Smooth muscle cell (in vitro differentiated cells): ENCODE data around the gene ADAMTSL3. TPM values are rescaled to one million over a fixed set of nuclear protein-coding genes. Genes with fewer than 3 reads are reported as not detected.

Experiments used
- DNase-seq: peaks from one replicate; lab custom pipeline; 2025; ENCODE audit not compliant: unreplicated experiment; lab: John Stamatoyannopoulos, UW
- H2AFZ ChIP-seq: fragments of 200-600 bp; sonication (generic); 2 replicates; pipeline ENCODE4 v1.6.0; 2016; ENCODE audit warnings: antibody characterized with exemption, low read depth, mild to moderate bottlenecking
- H3F3A ChIP-seq: fragments of 200-600 bp; sonication (generic); 2 replicates; pipeline ENCODE4 v1.6.0; 2017; ENCODE audit warnings: antibody characterized with exemption, low read depth
- H3K27ac ChIP-seq: fragments of 200-600 bp; sonication (generic); 2 replicates; pipeline ENCODE4 v1.5.1; 2016; ENCODE audit warnings: low read depth, mild to moderate bottlenecking
- H3K27me3 ChIP-seq: fragments of 200-600 bp; sonication (generic); 2 replicates; pipeline ENCODE4 v1.6.1; 2016; ENCODE audit warnings: low read depth, mild to moderate bottlenecking
- H3K36me3 ChIP-seq: fragments of 200-600 bp; sonication (generic); 2 replicates; pipeline ENCODE4 v1.5.1; 2016; ENCODE audit warnings: low read depth
- H3K4me1 ChIP-seq: fragments of 200-600 bp; sonication (generic); 2 replicates; pipeline ENCODE4 v1.5.1; 2016; ENCODE audit warnings: low read depth
- H3K4me2 ChIP-seq: fragments of 200-600 bp; sonication (generic); 2 replicates; pipeline ENCODE4 v1.6.0; 2016; ENCODE audit warnings: mild to moderate bottlenecking
- H3K4me3 ChIP-seq: fragments of 200-600 bp; sonication (generic); 2 replicates; pipeline ENCODE4 v1.5.1; 2016; ENCODE audit warnings: mild to moderate bottlenecking
- H3K79me2 ChIP-seq: fragments of 200-600 bp; sonication (generic); 2 replicates; pipeline ENCODE4 v1.6.0; 2016; ENCODE audit warnings: low read depth, mild to moderate bottlenecking
- H3K9ac ChIP-seq: fragments of 200-600 bp; sonication (generic); 2 replicates; pipeline ENCODE4 v1.6.0; 2016; ENCODE audit warnings: low read depth
- H3K9me3 ChIP-seq: fragments of 200-600 bp; sonication (generic); replicated peaks from 2 replicates; pipeline ENCODE4 v1.5.1; 2016; ENCODE audit warnings: low read depth
- H4K20me1 ChIP-seq: fragments of 200-600 bp; sonication (generic); 2 replicates; pipeline ENCODE4 v1.6.0; 2016; ENCODE audit warnings: low read depth
- CTCF ChIP-seq: fragments of 200-600 bp; sonication (generic); IDR thresholded peaks from 2 replicates; pipeline ENCODE4 v1.5.1; 2017; ENCODE audit warnings: borderline replicate concordance, mild to moderate bottlenecking, antibody characterized with exemption; ENCODE audit not compliant: insufficient read depth, poor library complexity, severe bottlenecking
- WGBS: methylation state at CpG from one replicate; pipeline ENCODE4 v1.1.7; 2016; ENCODE audit warnings: low lambda C conversion rate; 5-methylcytosine and 5-hydroxymethylcytosine counted together
- polyA plus RNA-seq: library from polyadenylated mRNA; unstranded; fragments of >200 nt; fragmentation: Nextera tagmentation; extraction: Ambion mirVana; gene quantifications from 2 replicates; pipeline ENCODE4 v1.2.1, GENCODE V29; 2016
- total RNA-seq: library from RNA; depleted of rRNA; stranded (reverse); fragments of >200 nt; gene quantifications from 2 replicates; pipeline ENCODE4 v1.2.3, GENCODE V29; 2014

The ADAMTSL3 gene
- total and polyA plus RNA-seq, 2 experiments from 2014 or later = 0.17 to 0.22 TPM

GRCh38 chr15:83899670-83900069, 245.7 kb downstream of the ADAMTSL3 start:
- no peak overlapping the region for H3K9ac ChIP-seq
- no peak for DNase-seq
- WGBS = 95% methylated on average over 2 of the region's 2 CpGs
- H3K27me3 ChIP-seq = peaks cover 40% of the 10 kb centered on the region
- no peaks in the 10 kb centered on the region for H3K79me2 ChIP-seq
- no peaks in the 10 kb centered on the region for H4K20me1 ChIP-seq
- no peak for TF ChIP-seq CTCF
- H3K36me3 ChIP-seq = no peaks in the 10 kb centered on the region
- H2AFZ ChIP-seq = no peak overlapping the region
- H3K4me3 ChIP-seq = no peak overlapping the region
- no peak overlapping the region for H3K4me2 ChIP-seq
- H3K4me1 ChIP-seq = no peaks in the 10 kb centered on the region
- H3K27ac ChIP-seq = no peak overlapping the region
- no peaks in the 10 kb centered on the region for H3K9me3 ChIP-seq
- H3F3A ChIP-seq = no peaks in the 10 kb centered on the region

GRCh38 chr15:83904107-83905040, 250.5 kb downstream of the ADAMTSL3 start:
- Histone ChIP-seq H3K27me3 (peaks cover 27% of the 10 kb centered on the region), H3K9me3 (no peaks in the 10 kb centered on the region), H3K27ac (no peak overlapping the region), H2AFZ (no peak overlapping the region), H3K36me3 (no peaks in the 10 kb centered on the region), H3F3A (no peaks in the 10 kb centered on the region), H3K4me3 (no peak overlapping the region), H4K20me1 (no peaks in the 10 kb centered on the region), H3K79me2 (no peaks in the 10 kb centered on the region), H3K9ac (no peak overlapping the region), H3K4me1 (no peaks in the 10 kb centered on the region), H3K4me2 (no peak overlapping the region)
- 60% methylated on average over 11 of the region's 11 CpGs for WGBS
- no peak for DNase-seq
- TF ChIP-seq CTCF = no peak

- H2AFZ ChIP-seq = no peak overlapping the region
- no peaks in the 10 kb centered on the region for H3K79me2 ChIP-seq
- no peaks in the 10 kb centered on the region for H3K36me3 ChIP-seq
- 90% methylated on average over 5 of the region's 5 CpGs for WGBS
- DNase-seq = no peak
- no peak for TF ChIP-seq CTCF
- H3K4me3 ChIP-seq = no peak overlapping the region
- H3K4me1 ChIP-seq = no peaks in the 10 kb centered on the region
- H3K27ac ChIP-seq = no peak overlapping the region
- no peaks in the 10 kb centered on the region for H3F3A ChIP-seq
- H3K9me3 ChIP-seq = no peaks in the 10 kb centered on the region
- H3K27me3 ChIP-seq = peaks cover 14% of the 10 kb centered on the region
- no peak overlapping the region for H3K4me2 ChIP-seq
- no peak overlapping the region for H3K9ac ChIP-seq
- no peaks in the 10 kb centered on the region for H4K20me1 ChIP-seq
Measured at GRCh38 chr15:83905556-83906273, 251.8 kb downstream of the ADAMTSL3 start.
